Astrocyte of the spinal cord (primary cell): ENCODE data around the gene MYCBPAP.

Experiments used
- DNase-seq: peaks from one replicate; pipeline ENCODE4 v3.0.0; 2011; ENCODE audit warnings: low read depth, low spot score
- H3K4me3 ChIP-seq: 2 replicates; pipeline ENCODE4 v1.5.1; 2011; ENCODE audit warnings: low read depth, mild to moderate bottlenecking, low read length, moderate library complexity
- CTCF ChIP-seq: IDR thresholded peaks from 2 replicates; pipeline ENCODE4 v1.5.1; 2012; ENCODE audit warnings: low read depth, mild to moderate bottlenecking, low read length, inconsistent platforms
- in situ Hi-C: cut with HindIII; loops from 2 replicates; pipeline ENCODE4 v1.10.0; 2017; ENCODE audit warnings: low sequenced_read_pairs

The MYCBPAP gene

GRCh38 chr17:50514936-50515702 is 6.9 kb downstream of the MYCBPAP start:
- peak; percentile 29 for DNase-seq
- no peak for TF ChIP-seq CTCF
- H3K4me3 ChIP-seq, result no peak overlapping the region
- in situ Hi-C loops, result no loop called here

GRCh38 chr17:50517011-50517410 is 8.8 kb downstream of the MYCBPAP start:
- no peak for TF ChIP-seq CTCF
- no peak for DNase-seq
- no peak overlapping the region for H3K4me3 ChIP-seq
- in situ Hi-C loops, result no loop called here

GRCh38 chr17:50517504-50518383 is 9.5 kb downstream of the MYCBPAP start:
- no peak for DNase-seq
- no peak overlapping the region for H3K4me3 ChIP-seq
- in situ Hi-C loops, result no loop called here
- no peak for TF ChIP-seq CTCF

- TF ChIP-seq CTCF, result no peak
Measured at GRCh38 chr17:50518384-50519023, 10.3 kb downstream of the MYCBPAP start.

GRCh38 chr17:50519141-50519834 is 11.0 kb downstream of the MYCBPAP start:
- in situ Hi-C loops, result no loop called here
- H3K4me3 ChIP-seq, result no peak overlapping the region
- no peak for TF ChIP-seq CTCF
- DNase-seq, result no peak

More at GRCh38 chr17:50518384-50519023, 10.3 kb downstream of the MYCBPAP start:
- no peak overlapping the region for H3K4me3 ChIP-seq
- peak; percentile 37 for DNase-seq
- in situ Hi-C loops, result no loop called here

GRCh38 chr17:50520483-50520882 is 12.2 kb downstream of the MYCBPAP start:
- no peak overlapping the region for H3K4me3 ChIP-seq
- DNase-seq, result no peak
- no peak for TF ChIP-seq CTCF
- in situ Hi-C loops, result no loop called here
